Esophagus muscularis mucosa (tissue), 4 donors: ENCODE results near the gene GATC. TPM values are rescaled to one million over a fixed set of nuclear protein-coding genes. Genes with fewer than 3 reads are reported as not detected.

Source experiments
- DNase-seq: peaks from one replicate; pipeline ENCODE4 v3.0.0-alpha.2; 2017; ENCODE audit errors: extremely low spot score
- H3K27ac ChIP-seq, 4 donors: fragments of 200-600 bp; sonication (generic); replicated peaks in 1 of 4; 1 replicate in 3 of 4; 2 replicates in 1 of 4; pipeline ENCODE4 v1.5.1; 2016 to 2019; ENCODE audit warnings: mild to moderate bottlenecking in 1 of 4
- H3K27me3 ChIP-seq, 4 donors: fragments of 200-600 bp; sonication (generic); one replicate each; pipeline versions ENCODE4 v1.5.1 to v1.6.0; 2016 to 2019
- H3K36me3 ChIP-seq, 4 donors: fragments of 200-600 bp; sonication (generic); one replicate each; pipeline ENCODE4 v1.5.1; 2016 to 2019
- H3K4me1 ChIP-seq, 4 donors: fragments of 200-600 bp; sonication (generic); one replicate each; pipeline ENCODE4 v1.5.1; 2016 to 2019
- H3K4me3 ChIP-seq, 4 donors: fragments of 200-600 bp; sonication (generic); 1 replicate in 2 of 4; 2 replicates in 2 of 4; pipeline ENCODE4 v1.5.1; 2016 to 2019; ENCODE audit warnings: mild to moderate bottlenecking in 4 of 4, moderate library complexity in 1 of 4
- H3K9me3 ChIP-seq, 4 donors: fragments of 200-600 bp; sonication (generic); 1 replicate in 3 of 4; 2 replicates in 1 of 4; pipeline ENCODE4 v1.5.1; 2016 to 2019
- CTCF ChIP-seq, 3 experiments: fragments of 200-600 bp in 2 of 3; fragments of 450-650 bp in 1 of 3; sonication (generic) in 2 of 3; IDR thresholded peaks; one replicate each; pipeline ENCODE4 v1.5.1; 2017 to 2019; ENCODE audit warnings: antibody characterized with exemption in 3 of 3, mild to moderate bottlenecking in 2 of 3, moderate library complexity in 1 of 3
- EP300 ChIP-seq: sonication (generic); formaldehyde crosslinking; IDR thresholded peaks from one replicate; pipeline ENCODE4 v1.6.1; 2017; ENCODE audit warnings: antibody characterized with exemption
- POLR2A ChIP-seq: fragments of 450-650 bp; IDR thresholded peaks from one replicate; pipeline ENCODE4 v1.6.1; 2017; ENCODE audit warnings: antibody characterized with exemption, moderate library complexity, mild to moderate bottlenecking, low read depth
- POLR2AphosphoS5 ChIP-seq, 2 donors: sonication (generic); formaldehyde crosslinking; IDR thresholded peaks; one replicate each; pipeline ENCODE4 v1.6.1; 2017; ENCODE audit warnings: antibody characterized with exemption in 2 of 2
- WGBS: methylation state at CpG from one replicate; pipeline ENCODE4 v1.1.5; 2018; 5-methylcytosine and 5-hydroxymethylcytosine counted together
- intact Hi-C: fragments of 100-400 bp; cut with DNase I; formaldehyde crosslinking; loops from one replicate; pipeline ENCODE4 v1.15.1; 2023
- small RNA-seq, 3 donors: library from RNA; depleted of rRNA; stranded (forward); fragments of <200 nt; gene quantifications; one replicate each; pipeline ENCODE3, GENCODE V24; 2016
- total RNA-seq, 4 donors: library from RNA; depleted of rRNA; stranded (reverse); fragments of >200 nt; gene quantifications; one replicate each; pipeline versions ENCODE4 v1.1.0 to v1.2.1, GENCODE V29; 2016

Gene GATC
- total RNA-seq, 4 donors from 2014 or later = 18.5 to 24.0 (median 20.2) TPM

GRCh38 chr12:120500581-120500980 is 54.3 kb downstream of the GATC start:
- peaks cover 9 to 78% (median 55%) of the 10 kb centered on the region in 4 donors for H3K36me3 ChIP-seq

GRCh38 chr12:120504587-120504986 is 58.3 kb downstream of the GATC start:
- H3K36me3 ChIP-seq = peaks cover 28 to 91% (median 66%) of the 10 kb centered on the region in 4 donors
- H3K4me3 ChIP-seq = no peak overlapping the region
- DNase-seq = no peak
- WGBS = 83% methylated on average over 4 of the region's 4 CpGs
- H3K9me3 ChIP-seq = no peaks in the 10 kb centered on the region
- no peak overlapping the region for H3K27ac ChIP-seq
- H3K27me3 ChIP-seq = no peaks in the 10 kb centered on the region
- intact Hi-C loops = no loop called here
- peaks cover 0 to under 1% (median 0%) of the 10 kb centered on the region in 4 donors for H3K4me1 ChIP-seq
- TF ChIP-seq POLR2A (no peak), POLR2AphosphoS5 (IDR thresholded peaks at IDR 0.05) (no peak), EP300 (no peak), CTCF (IDR thresholded peaks at IDR 0.05) (no peak)

More at GRCh38 chr12:120500581-120500980, 54.3 kb downstream of the GATC start:
- no peak for DNase-seq
- Histone ChIP-seq H3K27me3 (no peaks in the 10 kb centered on the region), H3K27ac (peak overlapping the region in 1 of 4 donors; percentile 16), H3K4me3 (no peak overlapping the region), H3K9me3 (no peaks in the 10 kb centered on the region), H3K4me1 (peaks cover 15 to 27% (median 21%) of the 10 kb centered on the region in 4 donors)
- intact Hi-C loops = no loop called here
- 87% methylated on average over 1 of the region's 1 CpG for WGBS
- TF ChIP-seq POLR2AphosphoS5 (IDR thresholded peaks at IDR 0.05) (no peak), CTCF (IDR thresholded peaks at IDR 0.05) (no peak), EP300 (no peak), POLR2A (no peak)

- WGBS = 98% methylated on average over 8 of the region's 8 CpGs
- DNase-seq = no peak
- no peaks in the 10 kb centered on the region for H3K4me1 ChIP-seq
- TF ChIP-seq POLR2AphosphoS5 (IDR thresholded peaks at IDR 0.05) = no peak
- no peak for TF ChIP-seq POLR2A
- no peak for TF ChIP-seq EP300
- no peak for TF ChIP-seq CTCF (IDR thresholded peaks at IDR 0.05)
- H3K27ac ChIP-seq = no peak overlapping the region
- H3K4me3 ChIP-seq = no peak overlapping the region
- intact Hi-C loops = no loop called here
- H3K9me3 ChIP-seq = no peaks in the 10 kb centered on the region
- peaks cover 31 to 91% (median 82%) of the 10 kb centered on the region in 4 donors for H3K36me3 ChIP-seq
- no peaks in the 10 kb centered on the region for H3K27me3 ChIP-seq
Measured at GRCh38 chr12:120508537-120508936, 62.3 kb downstream of the GATC start.

Small RNA genes lying within 50 kb of the gene (small RNA-seq; reads per million reads assigned to genes)
- gene RF00019 = 0 reads per million in 3 donors

Other genes starting within 250 kb of the GATC start
- gene RPLP0, start 245.3 kb upstream of the GATC start, total RNA-seq = 1,000 to 10,000 TPM; 2,092 to 2,985 (median 2,271) TPM
- gene PXN, start 180.7 kb upstream of the GATC start, total RNA-seq = 10 to 100 TPM; 51.9 to 89.4 (median 71.9) TPM
- gene RNU4-2, start 154.5 kb upstream of the GATC start, total RNA-seq = under 1 TPM in 2 of 4 donors, not detected in 2; under 0.01 TPM
- under 1 TPM in 2 of 4 donors, not detected in 2; under 0.01 TPM for gene RNU4-1, start 153.2 kb upstream of the GATC start, total RNA-seq
- 1 to 10 TPM in 3 of 4 donors, under 1 TPM in 1; 0.66 to 2.3 (median 2.1) TPM for gene SIRT4, start 144.1 kb upstream of the GATC start, total RNA-seq
- not detected for gene PLA2G1B, start 118.7 kb upstream of the GATC start, total RNA-seq
- under 1 TPM in 3 of 4 donors, not detected in 1; 0.11 to 0.19 (median 0.17) TPM for gene MSI1, start 77.3 kb upstream of the GATC start, total RNA-seq
- 100 to 1,000 TPM; 499 to 689 (median 548) TPM for gene COX6A1, start 8.3 kb upstream of the GATC start, total RNA-seq
- 10 to 100 TPM in 3 of 4 donors, 1 to 10 TPM in 1; 9.8 to 17.7 (median 10.7) TPM for gene TRIAP1, start 60 bp upstream of the GATC start, total RNA-seq
- gene SRSF9, start 23.3 kb downstream of the GATC start, total RNA-seq = 10 to 100 TPM; 52.7 to 60.2 (median 54.7) TPM
- gene DYNLL1, start 49.7 kb downstream of the GATC start, total RNA-seq = 100 to 1,000 TPM; 229 to 289 (median 269) TPM
- 10 to 100 TPM; 12.1 to 25.3 (median 21.4) TPM for gene COQ5, start 82.7 kb downstream of the GATC start, total RNA-seq
- 100 to 1,000 TPM; 160 to 296 (median 175) TPM for gene RNF10, start 87.9 kb downstream of the GATC start, total RNA-seq
- 10 to 100 TPM; 20.7 to 36.1 (median 23.1) TPM for gene POP5, start 135.0 kb downstream of the GATC start, total RNA-seq
- gene CABP1, start 194.2 kb downstream of the GATC start, total RNA-seq = 1 to 10 TPM in 3 of 4 donors, not detected in 1; 1.8 to 2.5 (median 2.5) TPM
- gene MLEC, start 240.7 kb downstream of the GATC start, total RNA-seq = 10 to 100 TPM; 37.8 to 55.5 (median 46.3) TPM